GF-D8 (cell line): ENCODE results near the gene P2RX3.
"Not testable (repeated sequence)": the region's sequence is repeated elsewhere in the genome, so short reads cannot be mapped to it uniquely, and the experiment has no call there.

ENCODE experiments used
- DNase-seq: peaks from one replicate; lab custom pipeline; 2025; lab: John Stamatoyannopoulos, UW

The P2RX3 gene

GRCh38 chr11:57399972-57400578 is 61.9 kb downstream of the P2RX3 start:
- no peak for DNase-seq

GRCh38 chr11:57402188-57403002 is 64.2 kb downstream of the P2RX3 start:
- no peak for DNase-seq

GRCh38 chr11:57403003-57403801 is 65.0 kb downstream of the P2RX3 start:
- DNase-seq, result not testable (repeated sequence)

DNA sequence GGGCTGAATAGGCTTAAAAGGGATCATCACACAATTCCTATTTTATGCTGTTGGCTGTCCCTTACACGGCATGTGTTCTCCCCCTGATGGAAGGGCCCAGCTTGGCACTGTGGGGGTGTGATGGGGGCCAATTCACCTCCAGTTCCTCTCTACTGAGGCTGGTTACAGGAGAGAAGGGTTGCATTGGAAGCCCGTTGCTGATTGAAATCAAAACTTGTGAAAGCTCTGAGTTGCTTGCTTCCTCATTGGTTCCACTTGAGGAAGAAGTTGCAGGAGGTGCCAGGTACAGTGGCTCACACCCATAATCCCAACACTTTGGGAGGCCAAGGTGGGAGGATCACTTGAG is 65.6 kb downstream of the P2RX3 start:
- DNase-seq, result peak; percentile 59

- DNase-seq, result peak; percentile 14
These were observed 67.2 kb downstream of the P2RX3 start for GRCh38 chr11:57405271-57405860.

DNA sequence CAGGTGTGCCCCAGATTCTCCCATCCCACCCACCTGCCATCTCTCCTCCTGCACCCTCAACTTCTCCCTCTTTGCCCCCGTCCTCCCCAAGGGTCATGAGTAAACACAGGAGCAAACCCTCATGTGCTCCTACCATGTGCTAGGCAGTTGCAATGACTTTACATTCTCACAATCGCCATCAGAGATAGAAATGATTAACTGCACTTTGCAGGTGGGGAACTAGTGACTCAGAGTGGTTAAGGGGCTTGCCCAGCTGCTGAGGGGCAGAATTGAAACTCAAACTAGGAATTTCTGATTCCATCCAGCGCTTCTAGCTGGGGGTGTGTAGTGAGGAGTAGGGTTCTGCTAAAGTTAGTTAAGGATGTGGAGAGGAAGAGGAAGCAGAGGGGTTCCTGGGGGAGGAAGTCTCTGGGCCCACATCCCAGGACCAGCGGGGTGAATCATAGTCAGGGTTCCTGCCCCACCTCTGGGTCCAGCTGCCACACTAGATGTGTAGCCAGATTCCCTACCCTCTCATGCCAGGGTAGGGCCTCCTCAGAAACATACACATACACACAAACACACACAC is 68.3 kb downstream of the P2RX3 start:
- peak; percentile 58 for DNase-seq

DNA sequence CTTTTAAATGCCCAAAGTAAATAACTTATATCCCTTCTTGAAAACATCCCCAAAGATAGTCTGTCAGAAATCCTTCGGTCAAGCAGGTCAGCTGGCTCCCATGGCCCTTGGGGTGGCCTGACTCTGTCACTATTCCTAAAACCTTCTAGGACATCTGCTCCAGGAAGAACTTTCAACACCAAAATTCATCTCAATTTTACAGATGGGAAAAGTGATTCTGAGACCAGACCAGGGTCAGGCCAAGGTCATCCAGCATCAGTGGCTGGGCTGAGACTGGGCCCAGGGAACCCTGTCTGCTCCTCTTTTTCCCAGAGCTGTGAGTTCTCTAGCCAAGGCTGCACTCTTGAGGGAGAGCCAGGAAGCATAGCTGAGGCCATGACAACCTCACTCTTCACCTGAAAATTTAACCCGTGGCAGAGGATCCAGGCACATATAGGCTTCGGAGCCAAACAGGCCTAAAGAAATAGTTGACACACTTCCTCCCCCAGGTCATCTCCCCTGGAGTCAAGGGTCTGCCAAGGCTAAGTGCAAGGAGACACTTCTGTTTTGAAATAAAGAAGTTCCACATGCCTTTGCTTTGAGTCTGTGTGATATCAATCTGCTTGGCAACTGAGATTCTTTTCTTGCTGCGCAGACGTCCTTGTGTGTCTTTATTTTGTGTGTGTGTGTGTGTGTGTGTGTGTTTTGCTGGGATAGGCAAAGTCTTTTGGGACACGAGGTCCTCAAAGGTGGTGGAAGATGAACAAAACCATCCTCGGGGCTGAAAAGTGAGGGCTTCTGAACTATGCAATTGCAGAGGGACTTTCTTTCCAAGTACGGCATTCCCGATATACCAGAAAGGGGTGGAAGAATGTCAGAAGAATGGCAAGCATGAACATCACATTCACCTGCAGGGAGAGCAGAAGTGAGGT is 69.1 kb downstream of the P2RX3 start:
- DNase-seq, result no peak

GRCh38 chr11:57407941-57408475 is 69.9 kb downstream of the P2RX3 start:
- no peak for DNase-seq

DNA sequence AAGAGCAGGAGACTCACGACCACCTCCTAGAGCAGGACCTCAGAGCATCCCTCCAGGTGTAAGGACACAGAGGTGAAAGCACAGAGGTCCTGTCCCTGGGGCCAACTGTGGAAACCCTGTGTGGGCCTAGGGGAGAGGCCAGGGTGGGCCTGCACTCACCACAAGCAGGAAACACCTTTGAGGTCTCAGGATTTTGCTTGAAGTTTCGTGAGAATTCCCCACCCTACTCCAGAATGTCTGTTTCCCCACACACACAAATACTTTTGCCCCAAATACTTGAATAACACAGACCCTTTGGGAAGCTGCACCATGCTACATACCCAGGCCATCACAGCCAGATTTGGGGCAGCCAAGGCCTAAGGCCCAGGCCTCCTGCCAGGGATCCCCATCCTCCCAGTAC is 70.6 kb downstream of the P2RX3 start:
- no peak for DNase-seq

- no peak for DNase-seq
These were observed 71.4 kb downstream of the P2RX3 start for GRCh38 chr11:57409321-57410100.

DNA sequence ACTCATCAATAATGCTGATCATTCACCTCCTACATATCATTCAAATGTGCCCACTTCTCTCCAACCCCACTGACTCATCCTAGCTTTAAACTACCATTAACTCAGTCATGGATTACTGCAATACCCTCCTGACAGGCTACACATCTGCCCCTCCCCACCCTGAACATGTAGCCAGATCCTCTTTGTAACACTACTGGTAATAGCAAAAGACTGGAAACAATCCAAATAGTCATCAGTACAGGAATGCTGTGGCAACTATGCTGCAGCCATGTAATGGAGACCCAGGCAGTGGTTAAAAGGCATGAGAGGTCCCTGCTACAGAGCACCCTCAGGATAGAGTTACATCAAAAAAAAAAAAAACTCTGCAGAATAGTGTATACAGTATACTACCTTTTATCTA is 72.1 kb downstream of the P2RX3 start:
- no peak for DNase-seq

GRCh38 chr11:57413681-57414080 is 75.5 kb downstream of the P2RX3 start:
- DNase-seq, result no peak

GRCh38 chr11:57414612-57415212 is 76.6 kb downstream of the P2RX3 start:
- DNase-seq, result no peak

GRCh38 chr11:57416436-57416835 is 78.3 kb downstream of the P2RX3 start:
- DNase-seq, result no peak

DNA sequence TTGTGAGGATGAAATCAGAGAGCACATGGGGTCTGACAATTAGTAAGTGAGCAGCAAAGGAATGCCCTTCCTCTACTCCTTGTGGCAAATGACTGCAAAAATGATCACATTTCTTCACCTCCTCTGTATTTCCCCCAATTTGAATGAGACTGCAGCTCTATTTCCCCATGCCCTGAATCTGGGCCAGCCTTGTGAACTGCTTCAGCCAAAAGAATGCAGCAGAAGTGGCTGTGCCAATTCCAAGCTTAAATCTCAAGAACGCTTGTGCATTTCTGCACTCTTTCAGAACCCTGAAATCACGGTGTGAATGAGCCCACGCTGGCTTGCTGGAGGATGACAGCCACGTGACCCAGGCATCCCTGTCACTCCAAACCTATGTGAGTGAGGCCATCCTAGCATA is 78.9 kb downstream of the P2RX3 start:
- DNase-seq, result no peak

GRCh38 chr11:57418131-57418530 is 80.0 kb downstream of the P2RX3 start:
- no peak for DNase-seq

- no peak for DNase-seq
These were observed 81.0 kb downstream of the P2RX3 start for GRCh38 chr11:57419146-57419545.

- DNase-seq, result no peak
These were observed 82.9 kb downstream of the P2RX3 start for GRCh38 chr11:57421066-57421465.

DNA sequence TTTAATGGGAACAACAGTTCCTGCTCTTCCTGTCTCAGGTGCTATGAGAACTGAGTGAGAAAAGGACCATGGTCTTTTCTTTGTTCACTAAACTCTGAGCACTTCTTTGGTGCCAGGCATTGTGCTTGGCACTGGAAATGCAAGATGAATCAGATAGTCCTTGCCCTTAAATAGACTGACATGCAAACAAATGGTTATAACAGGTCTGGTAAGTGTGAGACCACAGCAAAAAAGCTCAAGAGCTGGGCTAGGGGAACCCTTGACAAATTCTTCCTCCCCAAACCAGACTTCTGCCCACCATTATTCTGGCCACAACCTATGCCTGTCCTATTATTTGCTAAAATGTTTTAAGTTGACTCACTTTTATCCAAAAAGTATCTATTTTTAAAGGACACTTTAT is 83.7 kb downstream of the P2RX3 start:
- no peak for DNase-seq
